A673 (cell line): ENCODE results near the gene EYS. TPM values are rescaled to one million over a fixed set of nuclear protein-coding genes. Genes with fewer than 3 reads are reported as not detected.

Experiments
- BruUV-seq: library from RNA; stranded (reverse); fragments of 400-500 nt; replicated peaks from 2 replicates; lab custom pipeline; 2021; lab: Mats Ljungman, UMichigan
- CTCF ChIA-PET: fragments of 300-600 bp; sonication (Branson Sonifier 250); formaldehyde crosslinking; loops from one replicate; lab custom pipeline; 2022; ENCODE audit warnings: antibody characterized with exemption; lab: Charles Lee
- POLR2A ChIA-PET: fragments of 300-600 bp; sonication (Branson Sonifier 250); formaldehyde crosslinking; loops from one replicate; lab custom pipeline; 2022; ENCODE audit warnings: antibody characterized with exemption; ENCODE audit not compliant: low non-redundant PET; lab: Charles Lee
- DNase-seq: peaks from one replicate; pipeline ENCODE4 v3.0.0-alpha.2; 2015; ENCODE audit warnings: low spot score
- H3K27ac ChIP-seq: fragments of 200-600 bp; sonication (generic); 2 replicates; pipeline ENCODE4 v1.5.1; 2016; ENCODE audit warnings: mixed run types, low read depth, mild to moderate bottlenecking, mixed read lengths, antibody characterized with exemption, low read length; ENCODE audit not compliant: poor library complexity, severe bottlenecking
- H3K27me3 ChIP-seq: fragments of 200-600 bp; sonication (generic); replicated peaks from 2 replicates; pipeline ENCODE4 v1.6.1; 2017; ENCODE audit warnings: mixed run types, low read depth, mild to moderate bottlenecking, mixed read lengths, antibody characterized with exemption, low read length; ENCODE audit not compliant: insufficient read depth, poor library complexity
- H3K36me3 ChIP-seq: fragments of 200-600 bp; sonication (generic); 2 replicates; pipeline ENCODE4 v1.6.1; 2016; ENCODE audit warnings: mixed run types, mild to moderate bottlenecking, mixed read lengths, antibody characterized with exemption, low read length; ENCODE audit not compliant: insufficient read depth, poor library complexity, severe bottlenecking
- H3K4me1 ChIP-seq: fragments of 200-600 bp; sonication (generic); 2 replicates; pipeline ENCODE4 v1.6.1; 2017; ENCODE audit warnings: mixed run types, mild to moderate bottlenecking, mixed read lengths, antibody characterized with exemption, low read length; ENCODE audit not compliant: insufficient read depth, poor library complexity, severe bottlenecking
- H3K4me3 ChIP-seq: fragments of 200-600 bp; sonication (generic); 2 replicates; pipeline ENCODE4 v1.5.1; 2016; ENCODE audit warnings: low read depth, mixed run types, mild to moderate bottlenecking, mixed read lengths, low read length; ENCODE audit not compliant: poor library complexity, severe bottlenecking
- H3K9me3 ChIP-seq: fragments of 200-600 bp; sonication (generic); 2 replicates; pipeline ENCODE4 v1.6.1; 2016; ENCODE audit warnings: mixed run types, low read depth, mild to moderate bottlenecking, mixed read lengths, antibody characterized with exemption, low read length; ENCODE audit not compliant: poor library complexity, severe bottlenecking
- EZH2 ChIP-seq: fragments of 200-600 bp; sonication (generic); IDR thresholded peaks from 2 replicates; pipeline ENCODE4 v1.6.1; 2017; ENCODE audit warnings: borderline replicate concordance, low read depth, mild to moderate bottlenecking, mixed read lengths, antibody characterized with exemption, low read length; ENCODE audit not compliant: poor library complexity, severe bottlenecking
- intact Hi-C: fragments of 100-400 bp; cut with micrococcal nuclease; formaldehyde crosslinking; loops from one replicate; pipeline ENCODE4 v1.10.0; 2022; ENCODE audit not compliant: unreplicated experiment
- total RNA-seq: library from RNA; stranded (reverse); gene quantifications from 2 replicates; pipeline ENCODE4 v1.2.3, GENCODE V29; 2021
- TF ChIP-seq, protein P1 (sequence below): fragments of 300-800, 200-600 bp; sonication (generic); conservative IDR thresholded peaks from 2 replicates; pipeline ENCODE4 v1.5.1; 2017; ENCODE audit warnings: low read depth, mild to moderate bottlenecking, antibody characterized with exemption, low read length, moderate library complexity, mixed read lengths

EYS gene
- total RNA-seq, 1 experiment from 2014 or later = 0.47 TPM

DNA sequence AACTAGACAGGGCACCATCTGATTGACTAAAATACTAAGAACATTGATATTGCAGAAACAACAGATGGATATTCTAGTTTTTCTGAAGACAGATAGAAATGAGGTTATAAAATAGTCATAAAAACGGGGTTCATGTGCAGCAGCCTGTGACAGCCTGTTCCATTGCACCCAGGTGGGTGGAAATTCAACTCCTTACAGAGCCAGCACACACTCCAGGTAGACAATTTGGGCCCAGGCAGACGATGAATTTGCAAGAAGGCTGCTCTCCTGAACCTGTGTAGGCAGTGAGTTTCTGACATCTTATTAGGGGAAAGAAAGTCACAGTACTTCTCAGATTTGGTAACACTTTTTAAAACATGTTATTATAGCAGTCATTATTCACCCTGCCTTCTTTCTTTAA lies 1657.3 kb downstream of the EYS start:
- intact Hi-C loops = no loop called here
- Histone ChIP-seq H3K4me1 (no peaks in the 10 kb centered on the region), H3K27me3 (no peaks in the 10 kb centered on the region), H3K36me3 (no peaks in the 10 kb centered on the region), H3K9me3 (no peaks in the 10 kb centered on the region), H3K4me3 (no peak overlapping the region), H3K27ac (no peak overlapping the region)
- no peak for TF ChIP-seq EZH2
- TF ChIP-seq, protein P1, sequence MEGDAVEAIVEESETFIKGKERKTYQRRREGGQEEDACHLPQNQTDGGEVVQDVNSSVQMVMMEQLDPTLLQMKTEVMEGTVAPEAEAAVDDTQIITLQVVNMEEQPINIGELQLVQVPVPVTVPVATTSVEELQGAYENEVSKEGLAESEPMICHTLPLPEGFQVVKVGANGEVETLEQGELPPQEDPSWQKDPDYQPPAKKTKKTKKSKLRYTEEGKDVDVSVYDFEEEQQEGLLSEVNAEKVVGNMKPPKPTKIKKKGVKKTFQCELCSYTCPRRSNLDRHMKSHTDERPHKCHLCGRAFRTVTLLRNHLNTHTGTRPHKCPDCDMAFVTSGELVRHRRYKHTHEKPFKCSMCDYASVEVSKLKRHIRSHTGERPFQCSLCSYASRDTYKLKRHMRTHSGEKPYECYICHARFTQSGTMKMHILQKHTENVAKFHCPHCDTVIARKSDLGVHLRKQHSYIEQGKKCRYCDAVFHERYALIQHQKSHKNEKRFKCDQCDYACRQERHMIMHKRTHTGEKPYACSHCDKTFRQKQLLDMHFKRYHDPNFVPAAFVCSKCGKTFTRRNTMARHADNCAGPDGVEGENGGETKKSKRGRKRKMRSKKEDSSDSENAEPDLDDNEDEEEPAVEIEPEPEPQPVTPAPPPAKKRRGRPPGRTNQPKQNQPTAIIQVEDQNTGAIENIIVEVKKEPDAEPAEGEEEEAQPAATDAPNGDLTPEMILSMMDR = no peak
- no TSS peak for BruUV-seq
- ChIA-PET POLR2A (no interaction called here), CTCF (no interaction called here)
- DNase-seq = no peak

DNA sequence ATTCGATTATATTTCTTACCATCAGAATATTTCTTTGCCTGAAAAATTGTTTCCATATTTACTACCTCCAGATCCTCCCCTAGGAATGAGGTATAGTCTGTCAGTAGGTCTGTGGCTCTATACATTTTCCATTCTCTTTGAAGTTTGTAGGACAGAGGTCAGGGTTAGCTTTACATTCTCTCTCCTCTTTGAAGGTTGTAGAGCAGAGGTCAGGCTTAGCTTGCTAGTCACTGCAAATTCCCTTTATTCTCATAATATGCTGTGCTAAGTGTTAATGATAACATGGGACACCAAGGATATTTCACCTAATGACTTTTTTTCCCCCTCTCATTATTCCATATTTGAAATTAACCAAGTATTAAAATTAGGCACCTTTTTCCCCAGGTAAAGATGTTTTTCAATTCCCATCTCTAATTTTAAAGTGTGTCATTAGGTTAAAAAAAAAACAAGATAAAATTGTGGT lies 1660.2 kb downstream of the EYS start:
- ChIA-PET CTCF (no interaction called here), POLR2A (no interaction called here)

DNA sequence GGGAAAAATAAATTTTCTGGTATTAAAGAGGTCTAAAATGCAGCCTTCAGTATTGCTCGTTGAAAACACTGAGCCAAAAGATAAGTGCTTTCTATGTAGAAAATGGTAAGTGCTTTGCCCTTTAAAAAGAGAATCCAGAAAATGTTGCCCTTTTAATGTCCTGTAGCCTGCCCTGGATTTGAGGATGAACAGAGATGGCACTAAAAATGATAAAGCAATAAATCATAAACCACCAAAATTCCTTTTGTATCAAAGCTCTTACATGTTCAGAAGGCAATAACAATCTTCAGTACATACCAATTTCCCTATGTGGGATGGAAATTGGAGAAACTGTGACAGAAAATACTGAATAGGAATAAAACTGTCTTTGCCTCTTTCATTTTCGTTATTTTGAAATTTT lies 1665.7 kb downstream of the EYS start:
- Histone ChIP-seq H3K27ac (no peak overlapping the region), H3K4me3 (no peak overlapping the region), H3K4me1 (no peaks in the 10 kb centered on the region), H3K27me3 (no peaks in the 10 kb centered on the region), H3K9me3 (no peaks in the 10 kb centered on the region), H3K36me3 (no peaks in the 10 kb centered on the region)
- POLR2A ChIA-PET = no interaction called here
- no TSS peak for BruUV-seq
- intact Hi-C loops = no loop called here
- no peak for TF ChIP-seq EZH2
- TF ChIP-seq, protein P1 = no peak
- CTCF ChIA-PET = no interaction called here
- no peak for DNase-seq

More for the DNA sequence above, 1660.2 kb downstream of the EYS start:
- Histone ChIP-seq H3K4me3 (no peak overlapping the region), H3K4me1 (no peaks in the 10 kb centered on the region), H3K9me3 (no peaks in the 10 kb centered on the region), H3K27ac (no peak overlapping the region), H3K36me3 (no peaks in the 10 kb centered on the region), H3K27me3 (no peaks in the 10 kb centered on the region)
- intact Hi-C loops = no loop called here
- TF ChIP-seq, protein P1 = no peak
- no peak for TF ChIP-seq EZH2
- no TSS peak for BruUV-seq
- DNase-seq = no peak
